Osteoblast (primary cell): ENCODE measurements around the gene TEX13A. TPM values are rescaled to one million over a fixed set of nuclear protein-coding genes. Genes with fewer than 3 reads are reported as not detected.

ENCODE experiments used
- DNase-seq: peaks from one replicate; pipeline ENCODE4 v3.0.0; 2011; ENCODE audit warnings: low spot score, mixed read lengths; ENCODE audit not compliant: insufficient read length; ENCODE audit errors: missing footprints
- H2AFZ ChIP-seq: 2 replicates; pipeline ENCODE4 v1.6.0; 2011; ENCODE audit warnings: mild to moderate bottlenecking, low read length
- H3K27ac ChIP-seq: 2 replicates; pipeline ENCODE4 v1.5.1; 2011; ENCODE audit warnings: mild to moderate bottlenecking, low read depth, low read length, moderate library complexity
- H3K27me3 ChIP-seq: 2 replicates; pipeline ENCODE4 v1.6.0; 2012; ENCODE audit warnings: mild to moderate bottlenecking, control low read depth, inconsistent platforms, low read length, moderate library complexity; ENCODE audit not compliant: insufficient read depth
- H3K36me3 ChIP-seq: 2 replicates; pipeline ENCODE4 v1.5.1; 2011; ENCODE audit warnings: mild to moderate bottlenecking, low read length, control low read depth, moderate library complexity; ENCODE audit not compliant: insufficient read depth
- H3K4me1 ChIP-seq: 2 replicates; pipeline ENCODE4 v1.5.1; 2011; ENCODE audit warnings: mild to moderate bottlenecking, low read length, control low read depth, moderate library complexity; ENCODE audit not compliant: insufficient read depth
- H3K4me2 ChIP-seq: 2 replicates; pipeline ENCODE4 v1.6.0; 2011; ENCODE audit warnings: mild to moderate bottlenecking, low read length; ENCODE audit not compliant: insufficient read depth
- H3K4me3 ChIP-seq: fragments of 200-600 bp; sonication (generic); 3 replicates; pipeline ENCODE4 v1.5.1; 2012; ENCODE audit warnings: mild to moderate bottlenecking, low read length, inconsistent platforms; ENCODE audit not compliant: insufficient read depth
- H3K79me2 ChIP-seq: 2 replicates; pipeline ENCODE4 v1.6.0; 2012; ENCODE audit warnings: mild to moderate bottlenecking, low read length, control low read depth, inconsistent platforms; ENCODE audit not compliant: insufficient read depth
- H3K9me3 ChIP-seq: 2 replicates; pipeline ENCODE4 v1.5.1; 2011; ENCODE audit warnings: low read depth, low read length, control low read depth
- H4K20me1 ChIP-seq: 2 replicates; pipeline ENCODE4 v1.6.0; 2012; ENCODE audit warnings: mild to moderate bottlenecking, low read length, control low read depth; ENCODE audit not compliant: insufficient read depth
- total RNA-seq: library from RNA; depleted of rRNA; stranded (reverse); fragments of >200 nt; gene quantifications from 2 replicates; pipeline ENCODE4 v1.2.3, GENCODE V29; 2012
- TF ChIP-seq, protein P1 (sequence below): IDR thresholded peaks from 2 replicates; pipeline ENCODE4 v1.5.1; 2011; ENCODE audit warnings: mild to moderate bottlenecking, low read depth, low read length, moderate library complexity; ENCODE audit errors: extremely low read depth

TEX13A gene
- total RNA-seq, 1 donor = not detected

DNA sequence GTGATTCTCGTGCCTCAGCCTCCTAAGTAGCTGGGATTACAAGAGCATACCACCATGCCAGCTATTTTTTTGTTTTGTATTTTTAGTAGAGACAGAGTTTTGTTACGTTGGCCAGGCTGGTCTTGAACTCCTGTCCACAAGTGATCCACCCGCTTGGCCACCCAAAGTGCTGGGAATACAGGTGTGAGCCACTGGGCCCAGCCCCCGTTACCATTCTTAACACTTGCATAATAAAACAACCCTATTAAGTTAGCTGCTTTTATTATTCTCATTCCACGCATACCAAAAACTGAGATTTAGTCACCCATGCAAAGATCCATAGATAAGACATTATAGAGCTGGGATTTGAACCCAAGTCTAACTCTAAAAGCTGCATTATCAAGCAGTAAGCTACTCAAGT is 6.0 kb upstream of the TEX13A start:
- DNase-seq = no peak
- no peaks in the 10 kb centered on the region for H3K9me3 ChIP-seq
- TF ChIP-seq, protein P1, sequence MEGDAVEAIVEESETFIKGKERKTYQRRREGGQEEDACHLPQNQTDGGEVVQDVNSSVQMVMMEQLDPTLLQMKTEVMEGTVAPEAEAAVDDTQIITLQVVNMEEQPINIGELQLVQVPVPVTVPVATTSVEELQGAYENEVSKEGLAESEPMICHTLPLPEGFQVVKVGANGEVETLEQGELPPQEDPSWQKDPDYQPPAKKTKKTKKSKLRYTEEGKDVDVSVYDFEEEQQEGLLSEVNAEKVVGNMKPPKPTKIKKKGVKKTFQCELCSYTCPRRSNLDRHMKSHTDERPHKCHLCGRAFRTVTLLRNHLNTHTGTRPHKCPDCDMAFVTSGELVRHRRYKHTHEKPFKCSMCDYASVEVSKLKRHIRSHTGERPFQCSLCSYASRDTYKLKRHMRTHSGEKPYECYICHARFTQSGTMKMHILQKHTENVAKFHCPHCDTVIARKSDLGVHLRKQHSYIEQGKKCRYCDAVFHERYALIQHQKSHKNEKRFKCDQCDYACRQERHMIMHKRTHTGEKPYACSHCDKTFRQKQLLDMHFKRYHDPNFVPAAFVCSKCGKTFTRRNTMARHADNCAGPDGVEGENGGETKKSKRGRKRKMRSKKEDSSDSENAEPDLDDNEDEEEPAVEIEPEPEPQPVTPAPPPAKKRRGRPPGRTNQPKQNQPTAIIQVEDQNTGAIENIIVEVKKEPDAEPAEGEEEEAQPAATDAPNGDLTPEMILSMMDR = no peak
- no peak overlapping the region for H3K27ac ChIP-seq
- no peaks in the 10 kb centered on the region for H3K4me1 ChIP-seq
- no peaks in the 10 kb centered on the region for H3K79me2 ChIP-seq
- peaks cover 7% of the 10 kb centered on the region for H3K27me3 ChIP-seq
- no peak overlapping the region for H3K4me3 ChIP-seq
- no peaks in the 10 kb centered on the region for H3K36me3 ChIP-seq
- H2AFZ ChIP-seq = no peak overlapping the region
- no peaks in the 10 kb centered on the region for H4K20me1 ChIP-seq
- H3K4me2 ChIP-seq = no peak overlapping the region

- no peaks in the 10 kb centered on the region for H3K36me3 ChIP-seq
- H3K27ac ChIP-seq = no peak overlapping the region
- no peak overlapping the region for H2AFZ ChIP-seq
- DNase-seq = no peak
- H3K79me2 ChIP-seq = no peaks in the 10 kb centered on the region
- H3K4me1 ChIP-seq = no peaks in the 10 kb centered on the region
- H3K9me3 ChIP-seq = no peaks in the 10 kb centered on the region
- H3K4me3 ChIP-seq = no peak overlapping the region
- peaks cover 6% of the 10 kb centered on the region for H3K27me3 ChIP-seq
- H3K4me2 ChIP-seq = no peak overlapping the region
- H4K20me1 ChIP-seq = no peaks in the 10 kb centered on the region
- TF ChIP-seq, protein P1 = no peak
Observed at GRCh38 chrX:105221374-105221773, 880 bp upstream of the TEX13A start.

DNA sequence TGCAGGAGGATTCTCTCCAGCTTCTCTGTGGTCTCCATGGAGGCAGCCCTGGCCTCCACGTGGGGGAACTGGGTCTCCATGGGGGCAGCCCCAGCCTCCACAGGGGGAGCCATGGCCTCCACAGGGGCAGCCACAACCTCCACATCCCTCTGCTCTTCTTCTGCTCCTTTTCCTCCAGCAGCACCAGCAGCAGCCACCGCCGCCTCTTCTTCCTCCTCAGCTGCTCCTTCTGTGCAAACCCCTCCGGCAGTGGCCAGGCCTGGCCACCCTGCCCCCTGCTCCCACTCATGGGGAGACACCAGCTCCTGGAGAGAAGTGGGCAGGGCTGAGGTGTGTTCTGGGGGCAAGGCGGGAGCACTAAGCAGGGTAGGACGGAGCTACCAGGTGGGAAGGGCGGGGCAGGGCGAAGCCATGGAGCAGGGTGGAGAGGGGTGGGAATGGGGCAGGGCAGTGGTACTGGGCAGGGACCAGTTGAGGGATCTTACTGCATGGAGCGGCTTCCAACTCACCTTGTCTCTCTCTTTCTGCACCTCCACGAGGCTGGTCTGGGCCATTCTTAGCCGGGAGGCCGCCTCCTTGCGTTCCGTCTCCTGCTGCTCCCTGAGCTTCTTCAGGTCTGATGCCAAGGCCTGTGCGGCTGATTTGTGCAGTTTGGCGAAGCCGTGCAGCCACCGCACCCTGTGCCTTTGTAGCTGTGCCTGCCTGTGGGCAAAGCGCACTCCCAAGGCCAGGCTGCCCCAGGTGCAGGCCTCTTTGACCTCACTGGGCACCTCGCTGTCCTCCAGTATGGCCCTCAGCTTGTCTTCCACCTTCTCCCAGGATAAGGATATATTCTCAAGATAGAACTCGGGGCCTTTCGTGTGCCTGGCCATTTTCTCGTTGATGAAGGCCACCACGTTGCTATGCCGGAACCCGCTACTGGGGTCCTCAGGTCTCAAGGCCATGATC is 766 bp downstream of the TEX13A start:
- Histone ChIP-seq H2AFZ (no peak overlapping the region), H3K4me2 (no peak overlapping the region), H4K20me1 (no peaks in the 10 kb centered on the region), H3K27ac (no peak overlapping the region), H3K36me3 (no peaks in the 10 kb centered on the region), H3K4me1 (no peaks in the 10 kb centered on the region), H3K79me2 (no peaks in the 10 kb centered on the region), H3K4me3 (no peak overlapping the region), H3K27me3 (peaks cover 6% of the 10 kb centered on the region), H3K9me3 (no peaks in the 10 kb centered on the region)
- TF ChIP-seq, protein P1 = no peak
- DNase-seq = no peak

DNA sequence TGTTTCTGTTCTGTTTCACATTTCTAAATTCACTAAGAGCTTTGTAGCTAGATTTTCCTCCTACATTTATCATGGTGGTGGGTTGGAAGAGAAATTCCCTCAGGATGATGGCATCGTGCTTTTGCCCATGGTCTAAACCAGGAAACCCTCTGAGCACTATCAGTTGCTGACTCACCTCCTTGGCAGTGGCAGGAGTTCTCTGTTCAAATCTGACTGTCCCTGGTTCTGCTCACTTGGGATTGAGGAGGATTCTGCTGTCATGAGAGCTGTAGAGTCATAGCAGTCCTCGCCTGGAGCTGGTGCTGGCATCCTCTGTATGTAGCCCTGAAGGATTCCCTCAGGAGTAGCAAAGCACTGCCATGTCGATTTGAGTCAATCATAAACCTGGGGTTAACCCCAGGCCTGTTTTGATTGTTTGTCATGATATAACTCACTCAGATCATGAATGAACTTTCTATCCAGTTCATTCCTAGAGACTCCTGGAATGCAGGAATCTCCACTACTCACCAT is 9.4 kb downstream of the TEX13A start:
- no peaks in the 10 kb centered on the region for H4K20me1 ChIP-seq
- no peak overlapping the region for H3K4me2 ChIP-seq
- TF ChIP-seq, protein P1 = no peak
- no peaks in the 10 kb centered on the region for H3K4me1 ChIP-seq
- H2AFZ ChIP-seq = no peak overlapping the region
- H3K4me3 ChIP-seq = no peak overlapping the region
- peaks cover 9% of the 10 kb centered on the region for H3K27me3 ChIP-seq
- H3K9me3 ChIP-seq = no peaks in the 10 kb centered on the region
- no peak overlapping the region for H3K27ac ChIP-seq
- H3K36me3 ChIP-seq = no peaks in the 10 kb centered on the region
- no peak for DNase-seq
- H3K79me2 ChIP-seq = no peaks in the 10 kb centered on the region
